GM19397 (cell line): Measurements from ENCODE around the gene HPCAL1.
A peak's percentile ranks its signal among the peaks of the same experiment; 100 is the strongest.

Source experiments
- ATAC-seq: cut with Tn5 transposase; IDR thresholded peaks from one replicate; pipeline ENCODE4 v1.9.1; 2021; ENCODE audit warnings: mild to moderate bottlenecking, moderate library complexity; ENCODE audit not compliant: unreplicated experiment

HPCAL1 gene

GRCh38 chr2:10400978-10401951 is 98.6 kb downstream of the HPCAL1 start:
- ATAC-seq, result no peak

GRCh38 chr2:10402062-10402585 is 99.4 kb downstream of the HPCAL1 start:
- ATAC-seq, result no peak

- ATAC-seq, result no peak
Measured at GRCh38 chr2:10402653-10403215, 100.0 kb downstream of the HPCAL1 start.

GRCh38 chr2:10404324-10405143 is 101.8 kb downstream of the HPCAL1 start:
- ATAC-seq, result no peak

- ATAC-seq, result no peak
Measured at GRCh38 chr2:10405448-10405847, 102.7 kb downstream of the HPCAL1 start.

GRCh38 chr2:10406016-10406415 is 103.3 kb downstream of the HPCAL1 start:
- ATAC-seq, result no peak

GRCh38 chr2:10406491-10407188 is 103.9 kb downstream of the HPCAL1 start:
- no peak for ATAC-seq

- ATAC-seq, result no peak
Measured at GRCh38 chr2:10407432-10407831, 104.7 kb downstream of the HPCAL1 start.

- ATAC-seq, result peak; percentile 33
Measured at GRCh38 chr2:10407841-10408648, 105.3 kb downstream of the HPCAL1 start.

GRCh38 chr2:10408649-10409579 is 106.2 kb downstream of the HPCAL1 start:
- ATAC-seq, result peak; percentile 43

- peak; percentile 54 for ATAC-seq
Measured at GRCh38 chr2:10410001-10410822, 107.5 kb downstream of the HPCAL1 start.

- ATAC-seq, result no peak
Measured at GRCh38 chr2:10410823-10411437, 108.2 kb downstream of the HPCAL1 start.

GRCh38 chr2:10411557-10411956 is 108.9 kb downstream of the HPCAL1 start:
- no peak for ATAC-seq

GRCh38 chr2:10412380-10412779 is 109.7 kb downstream of the HPCAL1 start:
- no peak for ATAC-seq

- ATAC-seq, result no peak
Measured at GRCh38 chr2:10413503-10413902, 110.8 kb downstream of the HPCAL1 start.

- no peak for ATAC-seq
Measured at GRCh38 chr2:10413991-10414451, 111.3 kb downstream of the HPCAL1 start.

- no peak for ATAC-seq
Measured at GRCh38 chr2:10414591-10414990, 111.9 kb downstream of the HPCAL1 start.
